Measurements from ENCODE around the gene UBLCP1.
"Not testable (repeated sequence)": the region's sequence is repeated elsewhere in the genome, so short reads cannot be mapped to it uniquely, and the experiment has no call there.

The UBLCP1 gene

GRCh38 chr5:159220206-159220605 lies 42.9 kb upstream of the UBLCP1 start:
- TF ChIP-seq, protein P1, sequence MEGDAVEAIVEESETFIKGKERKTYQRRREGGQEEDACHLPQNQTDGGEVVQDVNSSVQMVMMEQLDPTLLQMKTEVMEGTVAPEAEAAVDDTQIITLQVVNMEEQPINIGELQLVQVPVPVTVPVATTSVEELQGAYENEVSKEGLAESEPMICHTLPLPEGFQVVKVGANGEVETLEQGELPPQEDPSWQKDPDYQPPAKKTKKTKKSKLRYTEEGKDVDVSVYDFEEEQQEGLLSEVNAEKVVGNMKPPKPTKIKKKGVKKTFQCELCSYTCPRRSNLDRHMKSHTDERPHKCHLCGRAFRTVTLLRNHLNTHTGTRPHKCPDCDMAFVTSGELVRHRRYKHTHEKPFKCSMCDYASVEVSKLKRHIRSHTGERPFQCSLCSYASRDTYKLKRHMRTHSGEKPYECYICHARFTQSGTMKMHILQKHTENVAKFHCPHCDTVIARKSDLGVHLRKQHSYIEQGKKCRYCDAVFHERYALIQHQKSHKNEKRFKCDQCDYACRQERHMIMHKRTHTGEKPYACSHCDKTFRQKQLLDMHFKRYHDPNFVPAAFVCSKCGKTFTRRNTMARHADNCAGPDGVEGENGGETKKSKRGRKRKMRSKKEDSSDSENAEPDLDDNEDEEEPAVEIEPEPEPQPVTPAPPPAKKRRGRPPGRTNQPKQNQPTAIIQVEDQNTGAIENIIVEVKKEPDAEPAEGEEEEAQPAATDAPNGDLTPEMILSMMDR (IDR thresholded peaks at IDR 0.05; ENCODE audit: extremely low read depth, insufficient read depth, missing control alignments), result no peak
- in situ Hi-C loops (cut with MboI; ENCODE audit: low pct_unique_long_range_greater_than_20kb, low sequenced_read_pairs, unreplicated experiment), result no loop called here
- no peak for DNase-seq (ENCODE audit: low spot score)

- TF ChIP-seq, protein P1 (IDR thresholded peaks at IDR 0.05; ENCODE audit: extremely low read depth, insufficient read depth, missing control alignments), result no peak
- in situ Hi-C loops (cut with MboI; ENCODE audit: low pct_unique_long_range_greater_than_20kb, low sequenced_read_pairs, unreplicated experiment), result no loop called here
- no peak for DNase-seq (ENCODE audit: low spot score)
These were observed 39.6 kb upstream of the UBLCP1 start for GRCh38 chr5:159223469-159223868.

DNA sequence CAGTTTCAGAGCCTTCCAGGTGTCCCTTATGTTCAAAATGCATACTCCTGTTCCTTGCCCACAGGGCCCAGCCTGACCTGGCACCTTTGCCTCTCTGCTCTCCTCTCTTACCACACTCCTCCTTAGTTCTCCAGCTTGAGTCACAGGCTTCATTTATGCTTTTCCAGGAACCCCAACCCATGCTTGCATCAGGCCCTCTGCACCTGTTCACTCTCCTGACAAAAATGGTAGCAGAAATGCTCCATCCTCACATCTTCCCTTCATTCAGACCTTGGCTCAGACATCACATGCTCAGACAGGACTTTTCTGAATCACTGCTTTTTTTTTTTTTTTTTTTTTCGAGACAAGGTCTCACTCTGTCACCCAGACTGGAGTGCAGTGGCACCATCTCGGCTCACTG lies 38.6 kb upstream of the UBLCP1 start:
- TF ChIP-seq, protein P1 (IDR thresholded peaks at IDR 0.05; ENCODE audit: extremely low read depth, insufficient read depth, missing control alignments), result no peak
- in situ Hi-C loops (cut with MboI; ENCODE audit: low pct_unique_long_range_greater_than_20kb, low sequenced_read_pairs, unreplicated experiment), result no loop called here
- DNase-seq (ENCODE audit: low spot score), result no peak

GRCh38 chr5:159226451-159226850 lies 36.6 kb upstream of the UBLCP1 start:
- DNase-seq (ENCODE audit: low spot score), result no peak
- in situ Hi-C loops (cut with MboI; ENCODE audit: low pct_unique_long_range_greater_than_20kb, low sequenced_read_pairs, unreplicated experiment), result no loop called here
- TF ChIP-seq, protein P1 (IDR thresholded peaks at IDR 0.05; ENCODE audit: extremely low read depth, insufficient read depth, missing control alignments), result no peak

GRCh38 chr5:159227452-159227851 lies 35.6 kb upstream of the UBLCP1 start:
- in situ Hi-C loops (cut with MboI; ENCODE audit: low pct_unique_long_range_greater_than_20kb, low sequenced_read_pairs, unreplicated experiment), result no loop called here
- TF ChIP-seq, protein P1 (IDR thresholded peaks at IDR 0.05; ENCODE audit: extremely low read depth, insufficient read depth, missing control alignments), result no peak
- DNase-seq (ENCODE audit: low spot score), result no peak

DNA sequence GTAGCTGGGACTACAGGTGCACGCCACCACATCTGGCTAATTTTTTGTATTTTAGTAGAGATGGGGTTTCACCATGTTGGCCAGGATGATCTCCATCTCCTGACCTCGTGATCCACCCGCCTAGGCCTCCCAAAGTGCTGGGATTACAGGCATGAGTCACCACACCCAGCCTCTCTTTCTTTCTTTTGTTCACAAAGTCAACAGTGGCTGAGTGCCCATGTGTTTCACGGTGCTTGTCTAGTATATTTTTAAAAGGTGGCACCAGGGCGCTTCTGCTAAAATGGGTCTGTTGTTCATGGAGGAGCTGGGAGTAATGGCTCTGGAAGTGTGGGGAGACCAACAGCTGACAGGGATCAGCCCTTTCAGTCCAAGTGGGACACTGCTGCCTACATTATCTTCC lies 35.0 kb upstream of the UBLCP1 start:
- DNase-seq (ENCODE audit: low spot score); in situ Hi-C loops (cut with MboI; ENCODE audit: low pct_unique_long_range_greater_than_20kb, low sequenced_read_pairs, unreplicated experiment): not testable (repeated sequence)

GRCh38 chr5:159230657-159231056 lies 32.4 kb upstream of the UBLCP1 start:
- no peak for DNase-seq (ENCODE audit: low spot score)
- TF ChIP-seq, protein P1 (IDR thresholded peaks at IDR 0.05; ENCODE audit: extremely low read depth, insufficient read depth, missing control alignments), result no peak
- in situ Hi-C loops (cut with MboI; ENCODE audit: low pct_unique_long_range_greater_than_20kb, low sequenced_read_pairs, unreplicated experiment), result no loop called here
